Measurements from ENCODE around the gene TPM2.

Gene TPM2

GRCh38 chr9:35689542-35690293 lies at the start of gene TPM2:
TPM2 (minus strand) TSS chr9:35689925; CDS start chr9:35689817, 108 bp downstream.
- DNase-seq (ENCODE audit: low read depth in 2 of 2): peak; percentile 86

- no peak for DNase-seq (ENCODE audit: low read depth in 2 of 2)
Observed at GRCh38 chr9:35738924-35739323, 49.2 kb upstream of the TPM2 start.

DNA sequence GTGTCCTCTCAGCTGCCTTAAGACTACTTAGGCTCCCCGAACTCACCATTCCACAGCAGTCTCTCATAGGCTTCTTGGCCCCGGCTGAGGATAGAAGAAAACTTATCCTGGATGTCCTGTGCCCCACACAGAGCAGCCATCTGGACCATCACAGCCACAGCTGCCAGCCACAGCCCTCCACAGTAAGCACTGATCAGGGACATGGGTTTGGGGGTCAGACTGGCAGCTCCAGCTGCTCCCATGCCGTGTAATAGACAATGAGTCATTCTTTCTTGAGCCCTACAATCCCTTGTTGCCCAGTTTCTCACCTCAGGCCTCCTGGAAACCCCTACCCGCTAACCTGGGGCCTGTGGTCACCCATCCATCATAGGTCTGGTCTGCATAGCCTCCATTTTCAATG lies 48.5 kb upstream of the TPM2 start:
- DNase-seq (ENCODE audit: low read depth in 2 of 2): no peak

DNA sequence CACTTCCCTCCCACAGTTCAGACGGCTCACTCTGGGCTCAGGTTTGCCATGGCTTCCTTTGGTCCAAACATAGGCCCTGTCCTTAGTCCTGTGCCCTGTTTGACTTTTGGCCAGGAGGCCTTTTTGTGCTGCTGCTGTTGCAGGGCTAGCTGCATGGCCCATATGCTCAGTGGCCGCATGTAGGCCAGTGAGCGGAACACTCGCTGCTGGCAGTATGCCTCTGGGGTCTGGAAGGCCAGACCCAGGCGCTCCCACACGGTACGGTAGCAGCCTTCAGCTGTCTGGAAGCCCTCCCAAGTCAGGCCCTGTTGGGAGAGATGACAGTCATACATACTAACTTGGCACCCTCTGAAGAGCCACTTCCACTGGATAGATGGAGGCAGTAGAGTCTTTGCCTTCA lies 47.4 kb upstream of the TPM2 start:
- DNase-seq (ENCODE audit: low read depth in 2 of 2): no peak

GRCh38 chr9:35736201-35736633 lies 46.5 kb upstream of the TPM2 start:
- DNase-seq (ENCODE audit: low read depth in 2 of 2): peak; percentile 37 to 46

DNA sequence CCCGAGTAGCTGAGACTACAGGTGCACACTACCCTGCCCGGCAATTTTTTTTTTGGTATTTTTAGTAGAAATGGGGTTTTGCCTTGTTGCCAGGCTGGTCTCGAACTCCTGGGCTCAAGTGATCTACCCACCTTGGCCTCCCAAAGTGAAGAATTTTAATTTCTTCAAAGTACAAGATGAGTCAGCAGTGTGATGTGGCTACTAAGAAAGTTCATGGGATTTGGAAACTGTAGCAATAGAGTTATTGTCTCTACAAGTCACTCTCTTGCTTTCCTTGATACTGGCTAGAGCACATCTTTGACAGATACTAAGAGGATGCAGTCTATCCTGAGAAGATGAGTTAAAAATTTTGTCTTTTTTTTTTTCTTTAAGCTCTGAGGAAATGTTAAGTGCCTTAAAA lies 44.4 kb upstream of the TPM2 start:
- no peak for DNase-seq (ENCODE audit: low read depth in 2 of 2)

GRCh38 chr9:35732800-35733541 lies 43.2 kb upstream of the TPM2 start:
- DNase-seq (ENCODE audit: low read depth in 2 of 2): no peak

DNA sequence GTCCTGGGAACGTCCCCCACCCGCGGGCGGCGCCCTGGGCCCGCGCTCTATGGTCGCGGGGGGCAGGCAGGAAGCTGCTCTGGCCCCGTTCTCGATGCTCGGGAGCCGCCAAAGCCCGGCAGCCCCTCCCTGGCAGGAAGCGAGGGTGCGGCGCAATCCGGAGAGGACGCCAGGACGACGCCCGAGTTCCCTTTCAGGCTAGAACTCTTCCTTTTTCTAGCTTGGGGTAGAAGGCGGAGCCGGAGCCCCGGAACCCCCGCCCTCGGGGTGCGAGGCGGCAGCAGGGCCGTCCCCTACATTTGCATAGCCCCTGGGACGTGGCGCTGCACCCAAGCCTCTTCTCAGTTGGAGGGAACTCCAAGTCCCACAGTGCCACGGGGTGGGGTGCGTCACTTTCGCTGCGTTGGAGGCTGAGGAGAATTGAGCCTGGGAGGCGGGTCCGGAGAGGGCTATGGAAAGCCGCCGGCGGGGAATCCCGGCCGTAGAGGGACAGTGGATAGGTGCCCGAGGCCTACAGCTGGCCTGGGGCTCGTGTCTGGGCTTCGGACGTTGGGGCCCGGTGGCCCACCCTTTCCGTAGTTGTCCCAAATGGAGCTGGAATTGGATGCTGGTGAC lies 42.6 kb upstream of the TPM2 start, which contains the start of the genes CREB3 and TLN1:
CREB3 (plus strand) TSS at position 482 of the 615 bp plus-strand sequence; CDS start at position 589, 107 bp downstream.
TLN1 (minus strand) TSS at position 11 of the 615 bp plus-strand sequence. CDS start 6,501 bp downstream, outside the sequence.
- DNase-seq (ENCODE audit: low read depth in 2 of 2): peak; percentile 98

- no peak for DNase-seq (ENCODE audit: low read depth in 2 of 2)
Observed at GRCh38 chr9:35731415-35732184, 41.9 kb upstream of the TPM2 start.

- DNase-seq (ENCODE audit: low read depth in 2 of 2): no peak
Observed at GRCh38 chr9:35730486-35730854, 40.7 kb upstream of the TPM2 start.

DNA sequence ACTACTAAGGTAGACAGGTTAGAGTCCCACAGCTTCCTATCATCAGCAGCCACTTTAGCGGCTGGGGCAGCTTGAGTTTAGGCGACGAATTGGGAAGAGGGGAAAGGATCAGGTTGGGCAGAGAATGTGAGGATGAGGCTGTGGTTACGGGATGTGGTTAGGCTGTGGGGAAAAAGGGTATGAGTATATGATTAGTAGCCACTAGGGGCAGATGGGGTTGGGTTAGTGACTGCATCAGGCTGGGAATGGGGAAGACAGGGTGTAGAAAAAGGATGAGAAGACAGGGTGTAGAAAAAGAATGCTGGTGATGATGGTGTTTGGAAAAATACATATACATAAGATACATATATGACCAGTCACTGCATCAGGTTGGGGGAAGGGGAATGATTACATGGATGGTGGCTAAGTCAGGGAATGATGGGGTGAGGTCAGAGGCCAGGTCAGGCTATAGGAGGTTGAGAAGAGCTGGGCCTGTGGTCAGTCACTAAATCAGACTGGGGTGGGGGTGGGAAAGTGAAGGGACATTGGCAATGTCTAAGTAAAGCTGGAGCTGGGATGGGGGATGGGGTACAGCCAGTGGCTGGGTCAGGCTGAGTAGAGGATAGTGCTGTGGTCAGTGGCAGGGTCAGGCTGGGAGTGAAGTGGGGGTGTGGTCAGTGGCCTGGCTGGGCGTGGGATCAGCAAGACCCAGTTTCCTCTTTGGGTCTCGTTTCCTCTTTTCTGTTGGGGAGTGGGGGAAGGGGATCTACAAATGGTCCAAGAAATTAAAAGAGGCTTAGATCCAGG lies 40.2 kb upstream of the TPM2 start:
- DNase-seq (ENCODE audit: low read depth in 2 of 2): peak; percentile 77

DNA sequence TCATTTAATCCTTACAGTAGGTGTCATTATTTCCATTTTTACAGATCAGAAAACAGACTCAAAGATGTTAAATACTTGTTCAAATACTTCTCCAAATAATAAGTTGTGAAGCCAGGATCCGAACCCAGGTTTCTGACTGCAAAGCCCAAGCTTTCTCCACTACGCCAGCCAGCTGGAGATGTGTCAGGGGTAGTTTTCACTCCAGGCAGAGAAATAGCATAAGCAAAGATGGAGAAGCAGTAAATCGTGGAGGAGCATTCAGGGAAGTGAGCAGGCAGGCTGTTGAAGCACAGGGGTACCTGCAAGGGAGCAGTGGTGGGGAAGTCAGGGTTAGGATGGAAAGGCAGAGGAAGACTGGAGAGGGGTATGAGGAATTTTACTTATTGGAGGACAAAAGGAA lies 39.4 kb upstream of the TPM2 start:
- no peak for DNase-seq (ENCODE audit: low read depth in 2 of 2)

DNA sequence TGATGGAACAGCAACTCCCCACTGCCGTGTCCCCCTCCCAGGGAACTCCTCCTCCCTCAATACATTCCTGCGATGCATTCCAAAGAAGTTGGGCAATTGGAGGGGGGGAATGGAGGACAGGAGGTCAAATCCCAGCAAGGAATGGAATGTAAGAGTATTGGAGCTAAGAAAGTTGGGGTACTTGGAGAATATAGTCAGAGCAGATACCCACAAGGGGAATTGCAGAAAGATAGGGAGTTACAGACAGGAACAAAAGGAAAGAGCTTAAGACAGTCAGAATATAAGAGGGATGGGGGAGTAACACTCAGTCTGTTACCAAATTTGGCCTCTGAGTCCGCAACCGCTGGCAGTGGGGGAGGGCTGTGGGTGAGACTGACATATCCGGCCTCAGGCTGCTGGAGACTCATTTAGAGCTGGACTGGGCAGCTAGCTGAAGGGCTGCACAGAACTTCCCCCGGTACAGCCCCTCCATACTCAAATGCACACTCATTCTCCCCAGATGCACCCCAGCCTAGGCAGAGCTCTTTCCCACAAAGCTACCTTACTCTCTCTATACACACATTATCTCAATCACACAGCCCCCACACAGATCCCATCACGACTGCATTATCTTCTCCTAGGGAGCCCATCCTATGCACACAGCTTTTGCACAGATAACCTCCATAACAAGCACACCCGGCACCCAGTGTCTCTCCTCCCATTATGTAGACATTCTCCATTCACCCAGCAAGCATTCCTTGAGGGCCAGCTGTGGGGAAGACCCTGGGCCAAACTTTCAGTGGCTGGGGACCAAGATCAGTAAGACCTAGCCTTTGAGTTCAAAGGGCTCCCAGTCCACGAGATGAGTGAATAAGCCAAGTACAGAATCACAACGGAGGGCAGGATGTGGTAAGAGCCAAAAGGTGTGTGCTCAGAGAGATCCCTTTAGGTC lies 38.6 kb upstream of the TPM2 start:
- DNase-seq (ENCODE audit: low read depth in 2 of 2): peak; percentile 88 to 90

DNA sequence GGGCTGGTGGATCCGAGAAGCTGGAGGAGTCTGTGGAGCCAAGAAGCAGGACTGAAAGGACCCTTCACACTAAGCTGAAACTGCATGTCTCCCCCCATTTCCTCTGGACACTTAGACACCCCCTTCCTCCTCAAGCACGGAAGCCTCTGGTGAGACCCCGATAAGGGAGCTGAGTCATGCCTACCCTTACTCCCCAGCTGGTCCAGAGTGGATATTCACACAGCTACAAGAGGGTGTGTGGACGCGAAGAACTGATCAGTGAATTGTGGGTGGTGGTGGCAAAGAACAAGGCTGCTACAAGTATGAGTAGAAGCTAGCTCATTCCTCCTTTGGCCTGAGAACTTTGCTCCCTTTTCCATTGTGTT lies 37.9 kb upstream of the TPM2 start:
- DNase-seq (ENCODE audit: low read depth in 2 of 2): no peak

- no peak for DNase-seq (ENCODE audit: low read depth in 2 of 2)
Observed at GRCh38 chr9:35726931-35727330, 37.2 kb upstream of the TPM2 start.

DNA sequence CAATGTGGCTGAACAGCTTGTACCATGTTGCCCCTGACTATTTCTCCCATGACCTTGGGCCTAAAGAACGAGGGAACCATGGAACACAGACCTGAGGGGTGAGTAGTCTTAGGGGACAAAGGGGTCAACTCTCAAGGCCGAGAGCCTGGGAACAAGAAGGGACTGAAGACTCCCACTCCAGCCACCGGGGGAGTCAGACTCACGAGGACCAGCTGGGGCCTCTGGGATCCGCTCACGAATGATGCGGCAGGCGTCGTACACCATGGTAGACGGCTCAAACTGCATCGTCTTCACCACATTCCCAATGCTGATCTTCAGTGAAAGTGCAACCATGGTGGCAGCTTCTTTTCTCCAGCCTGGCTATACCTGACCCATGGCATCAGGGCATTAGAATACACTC lies 35.6 kb upstream of the TPM2 start:
- DNase-seq (ENCODE audit: low read depth in 2 of 2): no peak

GRCh38 chr9:35723908-35724307 lies 34.2 kb upstream of the TPM2 start:
- no peak for DNase-seq (ENCODE audit: low read depth in 2 of 2)

DNA sequence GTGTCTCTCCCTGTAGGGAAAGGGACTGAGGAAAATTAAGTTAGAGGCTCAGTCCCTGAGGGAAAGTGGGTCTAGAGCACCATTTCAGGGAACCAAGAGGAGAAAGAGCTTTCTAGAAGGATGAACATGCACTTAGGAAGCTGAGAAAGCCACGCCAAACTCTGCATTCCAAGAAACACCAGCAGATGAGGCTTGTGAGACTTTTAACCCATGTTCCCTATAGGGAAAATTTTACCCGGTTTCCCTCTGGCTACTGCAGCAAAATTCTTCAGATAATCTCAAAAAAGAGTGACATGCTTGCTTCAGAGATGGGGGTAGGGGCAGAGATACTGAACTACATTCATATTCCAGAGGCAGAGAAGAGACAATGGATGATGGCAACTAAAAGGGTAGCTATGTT lies 33.7 kb upstream of the TPM2 start:
- DNase-seq (ENCODE audit: low read depth in 2 of 2): no peak

DNA sequence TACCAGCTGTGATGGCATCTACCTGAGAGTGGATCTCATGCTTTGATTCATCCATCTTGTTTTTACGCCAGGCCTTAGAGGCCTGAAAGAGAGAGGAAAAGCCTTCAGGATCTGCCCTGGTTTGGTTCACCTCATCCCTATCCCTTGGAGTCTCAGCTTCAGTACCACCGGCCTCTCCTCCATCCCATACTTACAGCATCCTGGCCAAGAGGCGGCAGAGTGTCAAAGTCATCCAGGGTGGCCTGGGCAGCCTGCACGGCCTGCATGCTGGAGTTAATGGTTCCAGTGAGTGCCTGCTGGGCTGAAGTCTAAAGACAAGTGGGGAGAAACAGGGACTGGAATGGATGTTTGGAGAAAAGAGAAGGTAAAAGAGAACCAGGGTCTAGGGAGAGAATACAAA lies 29.8 kb upstream of the TPM2 start:
- no peak for DNase-seq (ENCODE audit: low read depth in 2 of 2)

Data from fibroblast of skin of left quadriceps (primary cell).